NCI-H774 (cell line): ENCODE measurements around the gene CBS.
"Not testable (repeated sequence)": the region's sequence is repeated elsewhere in the genome, so short reads cannot be mapped to it uniquely, and the experiment has no call there.

ENCODE experiments used
- DNase-seq: peaks from one replicate; lab custom pipeline; 2025; lab: John Stamatoyannopoulos, UW

CBS gene

DNA sequence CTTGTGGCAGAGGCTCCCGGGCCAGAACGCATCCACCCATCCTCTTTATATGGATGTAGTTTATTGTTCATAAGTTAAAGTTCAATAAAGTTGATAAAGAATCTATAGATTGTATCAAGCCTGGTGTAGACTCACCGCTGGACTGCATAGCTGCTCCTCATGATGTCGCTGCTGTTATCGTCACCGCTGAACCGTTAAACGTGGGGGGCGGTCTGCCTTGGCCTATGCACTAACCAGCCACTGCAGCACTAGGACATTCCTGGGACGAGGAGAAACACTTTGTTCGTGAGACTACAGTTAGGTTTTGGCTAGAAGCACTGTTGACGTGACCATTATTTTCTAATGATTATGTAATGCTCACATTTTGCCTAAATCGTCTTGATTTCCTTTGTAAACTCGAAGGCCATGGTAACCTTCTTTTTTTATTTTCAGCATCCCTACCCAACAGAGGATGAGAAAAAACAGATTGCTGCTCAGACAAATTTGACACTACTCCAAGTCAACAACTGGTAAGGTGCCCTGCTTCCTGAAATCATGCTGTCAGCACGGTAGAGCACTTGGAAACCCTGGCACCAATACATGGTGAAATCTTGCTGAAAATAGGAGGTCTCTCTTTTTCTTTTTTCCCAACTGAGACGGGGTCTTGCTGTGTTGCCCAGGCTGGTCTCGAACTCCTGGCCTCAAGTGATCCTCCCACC is 51.0 kb downstream of the CBS start:
- DNase-seq: no peak

DNA sequence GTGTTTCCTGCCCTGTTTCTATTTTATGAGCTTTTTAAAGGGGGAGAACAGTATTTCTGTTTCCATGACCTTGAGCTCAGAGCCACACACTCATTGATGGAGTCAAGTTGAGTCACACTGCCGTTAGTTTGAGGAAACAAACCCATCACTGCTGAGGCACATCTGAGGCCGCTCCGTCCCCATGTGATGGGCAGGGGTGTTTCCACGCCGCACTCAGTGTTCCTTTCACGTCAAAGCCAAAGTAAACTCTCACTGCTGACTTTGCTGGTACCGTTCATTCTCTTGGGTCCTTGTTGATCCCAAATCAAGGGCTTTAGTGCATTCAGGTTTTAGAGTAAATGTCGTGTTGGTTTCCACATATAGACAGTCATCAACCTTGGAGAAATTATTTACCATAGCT is 52.5 kb downstream of the CBS start:
- no peak for DNase-seq

DNA sequence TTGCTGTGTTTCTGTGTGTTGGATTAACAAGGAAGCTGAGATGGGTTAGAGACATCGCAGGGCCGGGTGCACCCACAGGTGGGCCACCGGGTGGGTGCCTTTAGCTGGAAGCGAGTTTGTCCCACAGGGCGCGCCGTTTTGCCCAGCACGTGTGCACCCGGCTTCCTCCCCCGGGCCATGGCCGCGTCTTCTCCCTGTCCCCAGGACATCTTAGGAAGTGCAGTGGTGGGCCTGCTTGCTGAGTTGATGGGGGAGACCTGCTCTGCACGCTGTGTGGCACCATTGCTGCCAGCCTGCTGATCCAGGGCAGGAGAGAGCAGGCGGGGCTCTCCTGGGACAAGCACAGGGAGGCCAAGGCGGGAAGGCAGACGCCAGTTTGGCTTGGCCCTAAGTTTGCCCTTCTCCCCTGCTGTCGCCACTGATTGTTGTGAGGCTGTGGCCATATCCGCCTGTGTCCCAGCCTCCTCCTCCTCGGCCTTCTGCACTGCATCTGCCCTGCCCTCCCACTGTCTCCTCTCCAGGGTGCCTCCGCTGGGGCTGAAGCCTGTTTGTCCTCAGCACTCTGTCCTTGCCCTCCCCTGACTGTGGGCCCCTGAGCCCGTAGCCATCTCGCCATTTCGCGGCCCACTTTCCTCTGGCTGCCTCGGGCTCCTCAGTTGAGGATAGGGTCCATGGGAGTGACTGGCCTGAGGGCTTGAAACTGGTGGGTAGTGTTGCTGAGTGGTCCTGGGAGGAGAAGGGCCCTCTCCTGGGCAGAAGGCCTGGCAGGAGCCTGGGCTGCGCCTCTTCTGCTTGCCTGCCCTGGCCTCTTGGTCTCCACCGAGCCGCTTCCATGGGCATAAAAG is 53.7 kb downstream of the CBS start:
- DNase-seq: no peak

DNA sequence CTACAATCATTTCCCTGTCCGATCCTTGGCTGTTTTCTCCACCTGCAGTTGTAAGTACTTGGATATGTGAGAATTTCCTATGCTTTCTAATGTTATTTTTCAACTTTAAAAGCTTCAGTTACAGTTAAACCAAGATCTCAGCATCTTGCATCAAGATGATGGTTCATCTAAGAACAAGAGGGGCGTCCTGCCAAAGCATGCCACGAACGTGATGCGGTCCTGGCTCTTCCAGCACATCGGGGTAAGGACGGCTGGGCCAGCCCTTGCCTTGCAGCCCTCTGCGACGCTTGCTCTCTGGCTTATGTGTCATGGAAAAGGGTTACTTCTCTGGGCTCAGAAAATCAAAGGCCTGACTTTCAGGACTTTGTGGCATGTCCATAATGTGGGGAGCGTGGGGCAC is 54.4 kb downstream of the CBS start:
- no peak for DNase-seq

DNA sequence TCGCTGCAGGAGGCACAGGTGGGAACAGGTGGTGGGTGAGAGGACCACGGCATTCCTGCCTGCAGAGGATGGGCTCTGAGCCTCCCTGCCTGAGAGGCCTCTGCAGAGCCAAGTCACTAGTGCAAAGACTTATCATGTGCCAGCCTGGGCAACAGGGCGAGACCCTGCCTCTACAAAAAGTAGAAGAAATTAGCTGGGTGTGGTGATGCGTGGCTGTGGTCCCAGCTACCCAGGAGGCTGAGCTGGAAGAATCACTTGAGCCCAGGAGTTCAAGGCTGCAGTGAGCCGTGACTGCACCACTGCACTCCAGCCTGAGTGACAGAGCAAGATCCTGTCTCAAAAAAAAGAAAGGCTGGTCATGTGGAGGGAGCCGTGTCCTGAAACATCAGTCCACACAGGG is 54.9 kb downstream of the CBS start:
- no peak for DNase-seq

DNA sequence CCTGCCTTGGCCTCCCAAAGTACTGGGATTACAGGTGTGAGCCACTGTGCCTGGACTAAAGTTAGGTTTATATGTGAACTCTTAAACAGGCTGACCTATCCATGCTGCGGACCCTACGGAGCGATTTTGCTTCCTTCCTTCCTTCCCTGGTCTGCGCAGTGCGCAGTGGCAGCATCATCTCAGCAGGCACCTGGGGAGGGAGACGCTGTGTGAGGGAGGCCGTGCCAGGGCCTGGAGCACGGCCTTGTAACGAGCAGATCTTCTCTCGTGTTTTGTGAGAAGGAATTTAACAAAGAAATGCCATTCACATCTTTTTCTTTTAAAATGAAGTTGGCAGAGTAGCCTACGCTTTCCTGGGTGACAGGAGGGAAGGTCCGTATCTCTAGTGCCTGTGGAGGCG is 55.5 kb downstream of the CBS start:
- no peak for DNase-seq

DNA sequence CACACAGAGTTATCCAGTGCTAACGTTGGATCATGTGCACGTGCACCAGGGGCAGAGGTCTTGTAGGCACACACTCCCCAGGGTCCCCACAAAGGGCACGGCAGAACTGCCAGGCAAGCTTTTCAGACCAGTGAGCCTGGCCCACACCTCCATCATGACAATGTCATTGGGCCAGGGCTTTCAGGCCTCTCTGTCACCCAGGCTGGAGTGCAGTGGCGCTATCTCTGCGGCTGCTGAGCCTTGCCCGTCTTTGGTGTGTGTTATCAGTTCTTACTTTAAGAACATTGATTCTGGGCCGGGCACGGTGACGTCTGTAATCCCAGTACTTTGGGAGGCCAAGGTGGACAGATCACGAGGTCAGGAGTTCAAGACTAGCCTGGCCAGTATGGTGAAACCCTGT is 57.1 kb downstream of the CBS start:
- no peak for DNase-seq

DNA sequence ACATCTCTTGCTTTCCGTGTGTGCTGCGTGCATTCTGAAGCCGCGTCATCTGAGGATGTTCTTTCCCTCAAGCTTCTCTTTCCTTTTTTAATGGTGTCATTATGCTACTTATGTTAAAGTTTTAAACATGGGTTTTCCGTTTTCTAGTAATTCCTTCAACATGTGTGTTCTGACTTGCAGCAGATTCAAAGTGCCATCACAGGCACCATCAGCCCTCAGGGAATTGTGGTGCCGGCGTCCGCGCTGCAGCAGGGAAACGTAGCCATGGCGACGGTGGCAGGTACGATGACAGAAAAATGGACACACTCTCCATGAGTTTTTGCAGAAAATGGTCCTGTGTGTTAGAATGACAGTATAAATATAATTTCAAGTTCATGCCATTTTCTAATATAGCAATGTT is 58.9 kb downstream of the CBS start:
- no peak for DNase-seq

DNA sequence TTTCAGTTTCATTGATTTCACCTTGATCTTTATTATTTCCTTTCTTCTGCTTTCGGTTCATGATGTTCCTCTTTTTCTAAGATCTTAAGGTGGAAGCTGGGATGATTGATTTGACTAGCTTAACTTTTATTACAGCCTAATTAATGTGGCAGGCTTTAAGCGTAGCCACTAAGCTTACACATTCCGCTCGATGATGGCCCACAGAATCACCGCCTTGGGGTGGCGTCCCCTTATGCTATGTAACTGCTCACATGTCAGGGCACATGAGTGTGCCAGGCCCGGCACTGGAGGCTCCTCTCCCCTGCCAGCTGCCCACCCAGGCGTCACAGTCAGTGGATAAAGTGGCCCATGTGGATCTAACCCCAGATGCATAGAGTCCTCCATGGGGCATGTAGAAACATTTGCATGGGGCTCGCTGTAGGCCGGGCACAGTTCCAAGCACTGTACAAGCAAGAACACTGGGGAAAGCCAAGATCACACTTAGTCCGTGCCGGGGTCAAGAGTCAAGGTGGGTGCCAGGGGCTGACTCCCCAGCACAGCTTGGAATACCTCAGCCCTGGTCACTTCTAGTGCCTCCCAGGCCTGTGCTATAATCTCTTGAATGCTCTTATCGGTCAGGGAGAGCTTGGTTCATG is 59.6 kb downstream of the CBS start:
- no peak for DNase-seq

DNA sequence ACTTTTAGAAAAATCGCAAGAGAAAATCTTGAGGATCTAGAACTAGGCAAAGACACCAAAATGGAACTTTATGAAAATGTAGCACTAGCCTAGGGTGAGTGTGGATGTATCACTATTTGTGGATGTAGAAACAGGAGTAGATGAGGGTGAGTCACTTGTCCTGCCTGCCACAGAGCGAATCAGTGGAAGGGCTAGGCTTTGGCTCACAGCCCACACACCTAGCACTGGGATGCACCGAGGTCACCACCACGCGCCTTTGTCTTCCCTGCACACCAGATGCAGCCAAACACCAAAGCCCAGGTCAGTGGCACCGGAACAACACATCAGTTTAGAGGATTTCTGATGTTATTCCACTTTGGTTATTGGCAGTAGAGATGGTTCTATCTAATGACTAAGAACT is 63.0 kb downstream of the CBS start:
- DNase-seq: no peak

DNA sequence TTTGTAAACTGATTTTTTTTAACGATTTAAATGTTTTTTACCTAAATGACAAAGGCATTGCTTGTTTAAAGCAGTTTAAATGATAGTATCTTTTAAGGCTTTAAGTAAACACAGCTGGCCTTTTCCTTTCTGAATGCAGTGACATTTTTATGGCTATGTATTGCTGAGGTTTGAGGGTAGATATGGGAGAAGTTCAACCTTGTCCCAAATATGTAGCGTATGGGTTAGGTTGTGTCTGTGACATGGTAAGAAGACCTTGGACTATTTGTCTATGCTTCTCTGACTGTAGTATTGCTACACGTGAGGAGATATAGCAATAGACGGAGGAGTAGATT is 68.8 kb downstream of the CBS start:
- DNase-seq: no peak

DNA sequence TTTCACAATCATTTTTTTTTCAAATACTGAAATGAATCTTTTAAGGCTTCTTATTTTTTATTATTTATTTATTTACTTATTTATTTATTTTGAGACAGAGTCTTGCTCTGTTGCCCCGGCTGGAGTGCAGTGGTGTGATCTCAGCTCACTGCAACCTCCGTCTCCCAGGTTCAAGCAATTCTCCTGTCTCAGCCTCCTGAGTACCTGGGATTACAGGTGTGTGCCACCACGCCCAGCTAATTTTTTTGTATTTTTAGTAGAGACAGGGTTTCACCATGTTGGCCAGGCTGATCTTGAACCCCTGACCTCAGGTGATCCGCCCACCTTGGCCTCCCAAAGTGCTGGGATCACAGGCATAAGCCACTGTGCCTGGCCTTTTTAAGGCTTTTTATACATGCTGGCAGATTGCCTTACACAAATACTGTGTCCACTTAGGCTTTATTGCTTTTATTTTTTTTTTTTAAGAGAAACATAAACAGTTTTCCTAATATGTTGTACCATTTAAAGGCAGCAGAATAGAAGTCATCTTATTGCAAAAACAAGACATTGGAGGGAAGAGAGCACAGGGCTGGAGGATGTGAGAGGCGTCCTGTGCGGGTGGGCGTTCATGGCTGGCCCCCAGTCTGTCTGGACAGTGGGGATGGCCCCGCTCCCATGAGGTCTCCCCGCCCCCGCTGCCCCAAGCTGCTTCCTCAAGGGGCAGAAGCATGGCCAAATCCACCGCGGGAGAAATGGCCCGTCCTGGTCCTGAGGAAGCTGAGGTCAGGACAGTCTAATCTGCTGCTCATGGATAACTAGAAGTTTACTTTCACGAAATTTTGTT is 69.4 kb downstream of the CBS start:
- not testable (repeated sequence) for DNase-seq

DNA sequence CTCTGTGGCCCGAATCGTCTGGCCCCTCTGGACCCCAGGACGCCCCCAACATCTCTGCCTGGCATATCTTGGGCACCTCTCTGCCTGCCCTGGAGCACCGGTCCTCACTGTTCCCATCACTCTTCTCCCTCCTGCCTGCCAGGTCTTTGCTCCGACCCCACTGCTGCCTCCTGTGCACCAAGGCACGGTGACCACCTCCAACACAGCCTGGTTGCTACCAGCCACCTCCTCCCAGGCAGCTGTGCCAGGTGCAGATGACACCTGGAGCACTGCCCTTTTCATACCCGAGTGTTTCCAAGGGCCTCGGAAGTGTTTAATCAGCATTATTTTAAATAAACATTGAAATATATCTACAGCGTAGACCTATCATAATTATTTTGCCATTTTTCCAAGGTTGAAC is 70.0 kb downstream of the CBS start:
- DNase-seq: no peak

DNA sequence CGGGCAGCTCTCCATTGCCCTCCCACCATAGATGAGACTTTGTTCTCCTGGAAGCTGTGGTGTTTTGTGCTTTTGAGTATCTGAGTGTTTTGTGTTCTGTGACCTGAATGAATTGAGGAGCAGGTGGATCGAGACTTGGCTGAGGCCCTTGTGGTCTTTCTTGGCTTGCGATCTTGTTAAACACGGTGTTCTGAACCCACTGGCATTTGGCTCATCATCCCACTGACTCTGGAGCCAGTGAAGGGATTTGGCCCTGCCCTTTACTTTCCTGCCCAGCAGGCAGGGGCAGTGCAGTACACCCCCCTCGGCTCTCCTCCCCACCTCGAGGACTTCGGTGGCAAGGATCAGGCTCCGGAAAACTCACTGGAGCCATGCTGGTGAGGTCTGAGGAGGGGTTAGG is 70.7 kb downstream of the CBS start:
- DNase-seq: no peak
